HG03097 (cell line): ENCODE results near the gene CMIP.
A peak's percentile ranks its signal among the peaks of the same experiment; 100 is the strongest.
"Not testable (repeated sequence)": the region's sequence is repeated elsewhere in the genome, so short reads cannot be mapped to it uniquely, and the experiment has no call there.

ENCODE experiments used
- ATAC-seq: cut with Tn5 transposase; IDR thresholded peaks from one replicate; pipeline ENCODE4 v1.9.1; 2021; ENCODE audit not compliant: unreplicated experiment, low FRiP score

Gene CMIP

DNA sequence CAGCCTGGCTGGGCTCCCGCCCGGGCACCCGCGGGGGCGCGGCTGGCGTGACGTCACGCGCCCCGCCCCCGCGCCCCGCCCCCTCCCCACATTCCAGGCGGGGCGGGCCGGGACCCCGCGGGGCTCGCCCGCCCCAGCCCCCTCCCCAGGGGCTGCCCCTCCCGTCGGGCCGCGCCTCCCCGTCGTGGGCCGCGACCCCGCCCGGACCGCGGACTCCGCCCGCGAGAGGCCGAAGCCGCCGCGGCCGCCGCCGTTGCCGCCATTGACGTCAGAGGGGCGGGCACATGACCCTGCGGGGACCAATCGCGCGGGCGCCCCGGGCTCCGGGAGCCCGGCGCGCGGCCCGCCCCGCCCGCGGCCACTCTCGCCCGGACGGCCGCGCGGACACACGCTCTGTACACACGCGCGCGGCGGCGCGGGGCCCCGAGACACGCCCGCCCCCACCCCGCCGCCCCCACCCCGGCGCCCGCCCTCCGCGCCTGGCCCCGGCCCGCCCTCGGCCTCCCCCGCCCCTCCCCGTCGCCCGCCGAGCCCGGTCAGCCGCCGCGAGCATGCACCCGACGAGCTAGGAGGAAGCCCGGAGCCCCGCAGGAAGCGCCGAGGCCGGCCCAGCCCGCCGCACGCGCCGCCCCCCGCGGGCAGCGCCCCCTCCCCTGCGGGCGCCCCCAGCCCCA is at the start of gene CMIP:
Gene CMIP, plus strand, starts transcription at position 361 of the 674 bp plus-strand sequence.
- ATAC-seq: peak; percentile 81

DNA sequence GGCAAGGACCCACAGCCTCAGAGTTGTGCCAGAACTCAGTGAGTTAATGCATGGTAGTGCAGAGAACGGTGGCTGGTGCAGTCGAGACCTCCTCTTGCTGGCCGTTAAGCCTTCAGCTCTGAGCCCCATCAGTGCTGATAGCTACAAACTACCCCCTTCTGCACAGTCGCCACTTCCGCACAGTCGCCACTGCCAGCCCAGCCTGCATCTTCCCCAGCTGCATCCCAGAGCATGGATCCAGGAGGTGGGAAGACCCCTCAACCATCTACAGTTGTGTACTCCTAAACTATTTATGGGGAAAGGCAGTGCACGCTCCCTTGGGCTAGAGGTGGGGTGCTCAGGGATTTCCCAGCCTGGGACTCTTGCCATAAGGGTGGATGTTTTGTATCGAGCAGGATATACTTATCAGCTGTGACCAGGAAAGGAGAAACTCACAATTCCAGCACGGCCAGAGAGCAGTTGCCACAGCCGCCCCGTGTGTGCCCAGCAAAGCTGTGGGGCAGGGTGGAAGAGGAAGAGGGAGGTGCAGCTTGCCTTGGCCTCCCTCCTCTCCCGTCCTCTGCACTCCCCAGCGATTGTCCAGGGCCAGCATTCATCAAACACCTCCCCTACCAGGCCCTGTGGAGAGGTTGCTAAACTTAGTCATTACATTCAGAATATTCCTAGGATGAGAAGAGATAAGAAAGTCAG is 49.5 kb upstream of the CMIP start:
- ATAC-seq: no peak

GRCh38 chr16:81397058-81397878 is 47.3 kb upstream of the CMIP start:
- ATAC-seq: no peak

- ATAC-seq: no peak
Measured at GRCh38 chr16:81397879-81398520, 46.6 kb upstream of the CMIP start.

GRCh38 chr16:81399909-81400308 is 44.7 kb upstream of the CMIP start:
- no peak for ATAC-seq

DNA sequence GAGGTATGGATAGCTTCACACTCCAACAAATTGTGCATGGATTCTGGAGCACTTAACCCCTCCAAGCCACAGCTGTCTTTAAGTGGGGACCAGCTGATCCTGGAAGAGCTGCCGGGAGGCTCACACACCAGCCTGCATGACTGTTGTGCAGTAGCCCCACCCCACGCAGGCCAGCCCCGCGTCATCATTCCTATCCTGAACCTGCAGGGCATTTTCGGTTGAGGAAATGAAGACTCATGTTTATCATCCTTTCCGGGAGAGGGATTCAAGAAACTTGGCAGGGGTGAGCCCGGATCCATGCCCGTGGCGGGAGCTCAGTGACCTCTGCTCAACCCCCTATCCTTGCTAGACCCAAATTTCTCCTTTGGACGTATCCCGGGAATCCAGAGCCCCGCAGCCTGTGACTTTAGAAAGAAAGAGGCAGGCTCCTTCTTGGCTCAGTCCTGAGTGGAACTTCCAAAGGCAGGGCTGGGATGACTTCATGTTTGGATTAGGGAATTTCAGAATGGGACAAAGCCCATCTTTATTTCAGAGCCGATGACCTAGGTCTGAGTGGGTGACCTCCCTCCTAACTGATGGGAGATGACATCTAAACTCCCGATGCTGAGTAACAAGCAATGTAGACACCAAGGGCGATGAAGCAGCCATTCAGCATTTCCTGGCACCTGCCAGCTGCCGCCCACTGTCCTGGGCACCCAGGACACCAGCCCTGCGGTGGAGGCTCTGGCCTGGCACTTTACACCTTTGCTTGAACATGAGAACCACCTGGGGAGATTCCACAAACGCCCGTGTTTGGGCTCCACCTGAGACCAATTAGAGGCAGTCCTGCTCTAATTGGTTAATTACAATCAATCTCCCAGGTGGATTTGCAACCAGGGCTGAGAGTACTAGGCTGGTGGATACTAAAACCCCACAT is 43.3 kb upstream of the CMIP start:
- ATAC-seq: no peak

DNA sequence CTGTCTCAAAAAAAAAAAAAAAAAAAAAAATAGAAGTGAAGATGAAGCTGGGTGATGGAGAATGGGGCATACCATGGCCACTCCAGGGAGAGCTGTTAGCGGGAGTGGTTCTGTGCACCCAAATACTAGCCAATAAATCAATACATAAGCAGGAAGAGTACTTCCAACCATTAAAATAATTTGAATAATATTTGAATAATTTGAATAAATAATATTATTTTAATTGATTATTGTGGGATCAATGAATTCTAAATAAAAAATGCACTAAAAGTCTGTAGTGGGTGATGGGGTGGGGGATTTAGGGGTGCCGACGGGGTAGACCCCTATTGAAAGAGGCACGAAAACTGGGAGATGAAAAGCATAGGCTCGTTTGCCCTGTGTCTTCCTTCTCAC is 41.4 kb upstream of the CMIP start:
- no peak for ATAC-seq

DNA sequence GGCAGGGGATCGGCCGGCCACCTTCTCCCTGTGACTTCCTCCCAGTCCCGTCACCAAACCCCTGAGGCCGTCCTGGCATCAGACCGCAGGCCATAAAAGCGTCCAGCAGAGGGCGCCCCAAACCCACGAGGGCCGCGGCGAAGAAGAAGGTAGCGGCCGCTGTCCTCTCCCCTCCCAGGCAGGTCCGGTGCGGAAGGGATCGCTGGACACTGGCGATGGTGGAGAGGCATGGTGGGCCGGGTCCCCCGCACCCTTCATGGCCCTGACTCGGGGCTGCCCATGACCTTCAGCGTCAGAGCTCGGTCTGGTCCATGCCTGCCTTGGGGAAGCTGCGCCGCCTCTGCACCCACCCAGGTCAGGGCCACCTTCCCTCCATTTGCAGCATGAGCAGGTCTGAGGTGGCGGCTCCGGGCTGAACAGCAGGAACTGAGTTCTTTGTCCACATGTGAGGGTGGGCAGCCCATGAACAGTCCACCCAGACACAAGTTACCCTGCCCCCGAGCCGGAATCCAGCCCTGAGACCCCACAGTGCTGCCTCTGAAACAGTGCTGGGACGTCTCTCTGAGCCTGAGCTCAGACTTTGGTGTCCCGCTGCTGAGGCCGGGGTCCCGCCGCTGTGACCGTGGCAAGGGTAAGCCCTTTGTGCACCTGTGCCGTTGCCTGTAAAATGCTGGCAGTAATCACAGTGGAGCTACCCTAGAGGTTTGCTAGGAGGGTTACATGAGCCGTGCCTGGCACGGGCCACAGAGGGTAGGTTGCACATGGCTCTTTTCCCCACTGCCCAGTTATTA is 40.8 kb upstream of the CMIP start:
- ATAC-seq: peak; percentile 57

- not testable (repeated sequence) for ATAC-seq
Measured at GRCh38 chr16:81405002-81405401, 39.6 kb upstream of the CMIP start.

DNA sequence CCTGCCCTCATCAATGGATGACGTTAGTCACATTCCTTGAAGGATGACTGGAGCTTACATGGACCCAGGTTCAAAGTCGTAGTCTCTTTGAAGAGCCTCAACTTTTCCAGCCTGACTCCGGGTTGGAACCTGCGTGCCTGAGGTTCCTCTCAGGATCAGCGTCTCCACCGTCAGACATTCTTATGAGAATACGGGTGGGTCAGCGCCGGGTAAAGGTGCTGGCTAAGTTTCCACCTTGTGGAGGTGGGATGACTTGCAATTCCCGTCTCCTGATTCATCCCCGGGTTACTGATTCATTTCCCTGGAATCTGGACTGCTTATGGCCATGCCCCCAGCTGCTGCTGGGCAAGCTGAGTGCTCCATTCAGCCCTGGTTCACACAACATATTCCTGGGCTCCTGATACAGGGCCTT is 38.9 kb upstream of the CMIP start:
- ATAC-seq: no peak

GRCh38 chr16:81408409-81408950 is 36.1 kb upstream of the CMIP start:
- ATAC-seq: no peak

- no peak for ATAC-seq
Measured at GRCh38 chr16:81409016-81409556, 35.5 kb upstream of the CMIP start.

DNA sequence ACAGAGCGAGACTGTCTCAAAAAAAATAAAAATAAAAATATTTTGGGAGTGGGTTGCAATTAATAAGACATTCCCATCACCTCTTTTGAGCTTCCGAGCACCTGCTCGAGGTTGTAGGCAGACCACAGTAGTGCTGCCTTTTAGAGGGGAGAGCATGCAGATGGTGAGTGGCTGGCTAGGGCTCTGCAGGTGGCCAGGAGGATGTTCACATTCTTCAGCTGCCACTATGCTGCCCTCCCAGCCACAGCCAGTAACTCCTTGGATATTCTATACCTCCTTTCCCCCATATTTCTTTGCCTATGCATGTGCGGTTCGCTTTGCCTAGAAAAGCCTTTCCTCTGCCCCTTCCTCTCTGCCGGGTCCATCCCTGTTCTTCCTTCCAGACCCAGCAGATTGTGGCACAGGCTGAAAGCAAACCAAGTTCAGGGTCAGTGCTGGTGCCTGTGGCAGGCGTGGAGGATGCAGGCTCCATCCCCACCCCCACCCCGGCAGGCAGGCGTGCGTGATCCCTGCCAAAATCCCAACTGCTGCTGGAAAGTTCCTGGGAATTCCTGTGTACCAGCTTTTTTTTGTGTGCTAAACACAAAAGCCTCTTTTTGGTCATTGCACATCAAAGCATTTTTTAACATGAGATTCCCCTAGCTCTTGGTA is 33.8 kb upstream of the CMIP start:
- no peak for ATAC-seq

DNA sequence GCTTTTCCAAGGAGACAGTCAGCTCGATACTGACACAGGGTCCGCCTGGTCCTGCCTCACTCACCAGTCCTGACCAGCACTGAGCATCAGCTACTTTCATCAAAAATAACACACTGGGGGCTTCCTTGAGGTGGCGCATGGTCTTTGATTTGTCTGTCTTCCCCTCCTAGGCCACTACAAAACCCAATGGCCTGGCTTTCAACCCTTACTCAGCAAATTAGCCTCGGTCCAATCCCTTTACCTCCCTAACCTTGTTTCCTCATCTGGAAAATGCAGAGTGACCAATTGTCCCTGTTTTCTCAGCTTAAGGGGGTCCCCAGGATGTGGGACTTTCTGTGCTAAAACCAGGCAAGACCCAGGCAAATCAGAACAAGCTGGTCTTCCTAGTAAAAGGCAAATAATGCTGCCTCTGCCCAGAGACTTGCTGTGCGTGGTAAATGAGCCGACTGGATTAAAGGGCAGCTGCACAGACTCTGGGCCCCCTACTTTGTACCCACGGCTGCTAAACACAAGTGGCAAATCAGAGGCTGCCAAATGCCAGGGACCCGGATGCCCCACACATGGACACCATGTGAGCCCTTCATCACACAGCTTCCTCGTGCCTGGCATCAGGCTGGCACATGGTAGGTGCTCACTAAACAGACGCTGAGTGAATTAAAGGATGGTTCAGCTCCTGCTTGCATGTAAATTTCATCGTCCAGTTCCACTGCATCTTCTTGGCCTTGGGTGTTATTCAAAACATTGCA is 31.2 kb upstream of the CMIP start:
- ATAC-seq: no peak

DNA sequence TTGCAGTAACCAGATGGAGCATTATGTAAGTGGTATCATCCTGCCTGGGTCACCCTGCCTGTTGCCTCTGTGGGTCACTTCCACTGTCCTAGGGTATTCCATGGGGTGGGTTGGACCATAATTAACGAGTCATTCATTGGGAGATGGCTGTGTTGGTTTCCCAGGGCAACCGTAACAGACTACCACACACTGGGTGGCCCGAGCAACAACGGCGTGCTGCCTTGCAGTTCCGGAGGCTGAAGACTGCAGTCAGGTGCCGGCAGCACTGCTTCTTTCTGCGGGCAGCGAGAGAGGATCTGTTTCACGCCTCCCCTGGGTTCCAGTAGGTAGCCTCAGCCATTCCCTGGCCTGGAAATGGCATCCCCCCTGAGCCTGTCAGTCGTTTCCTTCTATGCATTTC is 28.9 kb upstream of the CMIP start:
- no peak for ATAC-seq

- ATAC-seq: no peak
Measured at GRCh38 chr16:81416749-81417148, 27.9 kb upstream of the CMIP start.

GRCh38 chr16:81417210-81417609 is 27.4 kb upstream of the CMIP start:
- no peak for ATAC-seq
